ENCODE data around the gene P2RX1.
A peak's percentile ranks its signal among the peaks of the same experiment; 100 is the strongest.
"Not testable (repeated sequence)": the region's sequence is repeated elsewhere in the genome, so short reads cannot be mapped to it uniquely, and the experiment has no call there.

P2RX1 gene

DNA sequence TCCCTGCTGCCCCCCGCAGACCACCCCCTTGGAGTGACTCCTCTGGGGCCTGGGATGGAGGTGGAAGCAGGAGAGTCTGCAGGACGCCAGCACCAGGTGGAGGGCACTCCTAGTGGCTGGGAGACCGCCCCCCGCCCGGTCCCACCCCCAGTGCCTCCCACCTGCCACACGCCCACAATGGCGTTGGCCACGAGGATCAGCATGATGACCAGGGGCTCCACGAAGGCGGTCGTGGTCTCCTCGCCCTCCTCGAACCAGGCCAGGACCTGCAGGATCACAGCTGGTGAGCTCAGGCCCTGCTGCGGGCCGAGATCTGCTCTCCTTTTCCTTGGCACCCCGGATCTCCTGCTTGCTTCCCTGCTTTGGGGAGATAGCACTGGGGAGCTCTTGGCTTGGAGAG is 35.2 kb upstream of the P2RX1 start:
- DNase-seq (ENCODE audit: low read depth): no peak

DNA sequence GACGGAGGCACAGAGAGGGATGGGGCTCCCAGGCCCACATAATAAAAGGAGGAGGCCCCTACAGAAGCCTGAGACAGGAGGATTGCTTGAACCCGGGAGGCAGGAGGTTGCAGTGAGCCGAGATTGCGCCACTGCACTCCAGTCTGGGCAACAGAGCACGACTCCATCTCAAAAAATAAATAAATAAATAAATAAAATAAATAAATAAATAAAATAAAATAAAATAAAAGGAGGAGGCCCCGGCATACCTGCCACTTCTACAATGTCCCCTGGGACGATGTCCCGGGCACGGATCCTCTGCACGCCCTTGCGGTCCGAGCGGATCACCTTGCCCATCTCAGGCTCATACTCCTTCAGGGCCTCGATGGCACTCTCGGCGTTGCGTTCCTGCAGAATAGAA is 34.7 kb upstream of the P2RX1 start:
- no peak for DNase-seq (ENCODE audit: low read depth)

DNA sequence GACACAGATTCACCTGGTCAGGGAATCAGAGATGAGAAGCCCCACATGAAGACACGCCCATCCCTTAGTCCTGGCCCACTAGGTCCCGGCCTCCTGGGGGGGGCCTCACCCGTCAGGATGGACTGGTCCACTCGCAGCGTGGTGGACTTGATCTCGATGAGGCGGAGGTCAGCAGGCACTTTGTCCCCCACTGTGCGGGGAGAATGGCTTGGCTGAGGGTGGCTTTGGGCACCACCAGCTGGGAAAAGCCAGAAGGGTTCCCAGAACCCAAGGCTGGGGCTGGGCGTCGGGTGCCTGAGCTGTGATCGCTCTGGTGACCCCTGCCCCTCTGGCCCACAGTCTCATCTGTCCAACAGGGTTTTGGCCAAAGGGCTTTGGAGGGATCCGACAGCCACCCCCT is 34.3 kb upstream of the P2RX1 start:
- DNase-seq (ENCODE audit: low read depth): no peak

DNA sequence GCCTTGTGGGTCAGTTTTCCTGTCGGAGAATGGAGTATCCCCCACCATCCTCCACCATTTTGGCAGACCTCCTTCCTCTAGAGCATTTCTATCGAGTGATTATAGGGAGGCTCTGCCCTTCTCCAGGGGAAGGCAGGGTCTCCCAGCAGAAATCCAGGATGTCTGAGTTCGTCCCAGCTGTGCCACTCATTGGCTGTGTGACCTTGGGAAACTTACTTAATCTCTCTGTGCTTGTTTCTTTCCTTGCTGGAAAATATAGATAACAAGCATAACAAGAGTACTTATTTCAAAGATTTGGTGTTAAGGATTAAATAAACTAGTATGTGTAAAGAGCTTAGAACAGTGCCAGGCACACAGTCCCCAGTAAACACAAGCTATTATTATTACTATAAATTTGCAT is 33.2 kb upstream of the P2RX1 start:
- DNase-seq (ENCODE audit: low read depth): no peak

DNA sequence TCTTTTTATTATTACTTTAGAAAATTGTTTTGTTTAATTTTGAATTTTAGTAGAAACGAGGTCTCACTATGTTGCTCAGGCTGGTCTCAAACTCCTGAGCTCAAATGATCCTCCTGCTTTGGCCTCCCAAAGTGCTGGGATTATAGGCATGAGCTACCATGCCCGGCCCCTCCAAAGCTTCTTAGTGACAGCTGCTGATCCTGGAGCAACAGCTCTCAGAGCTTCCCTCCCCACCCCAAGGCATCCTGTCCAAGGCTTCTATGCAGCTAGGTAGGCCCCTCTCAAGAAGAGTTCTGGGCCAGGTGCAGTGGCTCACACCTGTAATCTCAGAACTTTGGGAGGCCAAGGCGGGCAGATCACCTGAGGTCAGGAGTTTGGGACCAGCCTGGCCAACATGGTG is 32.3 kb upstream of the P2RX1 start:
- DNase-seq (ENCODE audit: low read depth): not testable (repeated sequence)

DNA sequence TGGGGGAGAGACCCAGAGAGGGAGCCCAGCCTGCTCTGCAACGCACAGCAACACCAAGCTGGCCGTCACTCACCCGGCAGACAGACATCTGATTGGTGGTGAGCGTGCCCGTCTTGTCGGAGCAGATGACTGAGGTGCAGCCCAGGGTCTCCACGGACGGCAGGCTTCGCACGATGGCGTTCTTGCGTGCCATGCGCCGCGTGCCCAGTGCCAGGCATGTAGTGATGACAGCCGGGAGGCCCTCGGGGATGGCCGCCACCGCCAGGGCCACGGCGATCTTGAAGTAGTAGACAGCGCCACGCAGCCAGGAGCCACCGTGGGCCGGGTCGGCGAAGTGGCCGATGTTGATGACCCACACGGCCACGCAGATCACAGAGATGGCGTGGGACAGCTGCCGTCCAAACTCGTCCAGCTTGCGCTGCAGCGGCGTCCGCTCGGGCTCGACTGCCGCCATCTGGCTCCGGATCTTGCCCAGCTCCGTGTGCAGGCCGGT is 31.1 kb upstream of the P2RX1 start:
- DNase-seq (ENCODE audit: low read depth): no peak

DNA sequence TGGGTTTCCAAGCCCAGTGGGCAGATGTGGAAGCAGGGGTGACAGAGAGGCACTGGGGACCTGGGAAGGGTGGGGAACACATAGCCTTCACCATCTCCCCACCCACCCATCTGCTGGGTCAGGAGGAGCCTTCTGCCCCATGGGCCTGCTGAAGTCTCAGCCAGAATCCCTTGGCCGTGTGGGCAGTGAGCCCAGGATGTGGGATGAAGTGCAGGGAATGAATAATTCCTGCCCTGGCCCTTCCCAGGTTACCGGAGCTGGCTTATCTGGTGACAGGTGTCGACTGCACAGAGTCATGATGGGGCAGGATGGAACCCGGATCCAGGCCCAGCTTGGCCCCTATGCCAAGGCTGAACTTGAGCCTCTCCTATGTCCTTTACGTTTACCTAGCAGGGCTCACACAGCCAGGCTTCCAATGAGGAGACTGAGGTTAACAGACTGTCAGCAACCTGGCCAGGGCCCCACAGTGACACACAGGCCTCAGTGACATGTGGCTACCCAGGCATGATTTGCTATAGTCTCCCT is 30.5 kb upstream of the P2RX1 start:
- DNase-seq (ENCODE audit: low read depth): no peak

DNA sequence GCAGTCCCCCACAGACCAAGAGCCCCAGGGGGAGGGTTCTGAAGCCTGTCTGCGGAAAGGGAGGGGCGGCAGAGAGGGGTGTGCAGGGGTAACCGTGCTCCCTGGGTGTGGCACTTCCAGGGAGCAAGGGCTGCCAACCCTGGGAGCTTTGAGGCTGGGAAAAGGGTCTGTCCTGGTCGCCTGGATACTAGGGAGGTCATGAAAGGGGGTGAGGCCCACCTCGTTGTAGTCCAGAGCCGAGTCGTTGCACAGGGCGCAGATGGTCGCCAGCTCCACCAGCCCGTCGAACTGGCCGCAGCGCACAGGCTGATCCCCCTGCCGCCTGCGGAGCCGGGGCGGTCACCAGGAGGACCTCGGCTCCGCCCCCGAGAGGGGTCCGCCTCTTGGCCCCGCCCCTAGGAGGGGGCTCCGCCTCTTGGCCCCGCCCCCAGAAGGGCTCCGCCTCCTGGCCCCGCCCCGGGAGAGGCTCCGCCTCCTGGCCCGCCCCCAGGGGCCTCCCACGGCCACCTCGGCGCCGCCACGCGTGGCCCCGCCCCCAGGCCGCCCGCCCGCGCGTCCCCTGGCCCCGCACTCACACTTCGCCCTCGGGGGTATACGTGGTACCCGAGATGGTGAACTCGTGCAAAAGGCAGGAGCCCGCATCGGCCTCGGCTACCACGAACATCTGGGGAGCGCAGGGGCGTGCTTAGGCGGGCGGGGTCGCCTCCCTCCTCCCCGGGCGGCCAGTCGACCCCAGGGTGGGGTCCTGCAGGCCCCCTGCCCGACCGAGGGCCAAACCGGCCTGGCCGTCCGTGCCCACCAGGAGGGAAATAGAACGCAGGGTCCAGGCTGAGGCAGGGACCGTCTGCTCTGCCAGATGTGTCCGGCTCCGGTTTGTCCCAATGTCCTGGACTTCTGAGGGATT is 28.5 kb upstream of the P2RX1 start:
- peak; percentile 52 for DNase-seq (ENCODE audit: low read depth)

DNA sequence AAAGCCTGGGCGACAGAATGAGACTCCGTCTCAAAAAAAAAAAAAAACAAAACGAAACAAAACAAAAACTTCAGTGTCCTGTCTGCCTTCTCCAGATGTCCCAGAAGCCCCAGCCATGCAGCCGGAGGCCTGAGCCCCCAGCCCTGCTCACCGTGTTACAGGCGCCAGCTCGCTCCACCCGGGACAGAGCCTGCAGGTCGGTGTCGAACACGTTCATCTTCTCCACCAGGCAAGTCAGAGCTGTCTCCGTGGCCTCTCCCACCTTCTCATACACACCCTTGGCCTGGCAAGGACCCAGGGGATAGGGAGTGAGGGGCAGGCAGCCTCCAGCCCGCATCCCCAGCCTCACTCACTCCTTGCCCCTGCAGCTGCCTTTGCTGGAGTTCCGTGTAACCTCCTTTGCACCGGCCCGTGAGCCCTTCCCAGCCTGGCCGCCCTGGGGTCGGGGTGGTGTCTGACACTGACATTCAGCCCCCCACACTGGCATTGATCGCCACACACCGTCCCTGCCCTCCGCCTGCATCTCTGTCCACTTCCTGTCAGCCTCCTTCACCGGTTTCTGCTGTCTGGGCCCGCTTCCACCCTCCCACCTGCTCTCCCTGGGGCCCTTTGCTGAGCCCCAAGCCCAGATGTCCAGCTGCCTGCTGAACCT is 27.1 kb upstream of the P2RX1 start:
- DNase-seq (ENCODE audit: low read depth): no peak

DNA sequence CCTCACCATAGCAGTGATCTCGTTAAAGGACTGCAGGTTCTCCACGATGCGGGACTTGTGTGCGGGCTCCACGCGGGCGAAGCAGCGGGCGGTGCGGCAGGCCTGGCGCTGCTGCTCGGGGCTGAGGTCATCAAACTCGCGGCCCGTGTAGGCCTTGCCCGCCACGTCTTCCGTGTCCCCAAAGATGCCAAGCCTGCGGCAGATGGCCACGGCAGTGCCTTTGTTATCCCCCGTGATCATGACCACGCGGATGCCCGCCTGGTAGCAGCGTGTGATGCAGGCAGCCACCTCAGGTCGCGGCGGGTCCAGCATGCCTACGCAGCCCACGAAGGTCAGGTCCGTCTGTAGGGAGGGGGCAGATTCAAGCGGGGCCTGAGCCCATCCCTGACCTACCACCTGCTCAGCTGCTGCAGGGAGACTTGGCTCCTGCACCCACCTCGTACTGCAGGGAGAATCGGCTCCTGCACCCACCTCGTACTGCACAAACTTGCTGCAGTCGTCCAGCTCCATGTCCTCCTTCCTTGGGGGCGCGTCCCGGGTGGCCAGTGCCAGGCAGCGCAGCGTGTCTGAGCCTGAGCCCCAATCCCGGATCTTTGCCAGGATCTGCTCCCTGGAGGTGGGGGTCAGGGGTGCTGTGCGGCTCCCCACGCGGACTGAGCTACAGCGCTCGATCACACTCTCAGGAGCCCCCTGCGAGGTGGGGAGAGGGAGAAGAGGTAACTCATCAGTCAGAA is 24.9 kb upstream of the P2RX1 start:
- DNase-seq (ENCODE audit: low read depth): no peak

DNA sequence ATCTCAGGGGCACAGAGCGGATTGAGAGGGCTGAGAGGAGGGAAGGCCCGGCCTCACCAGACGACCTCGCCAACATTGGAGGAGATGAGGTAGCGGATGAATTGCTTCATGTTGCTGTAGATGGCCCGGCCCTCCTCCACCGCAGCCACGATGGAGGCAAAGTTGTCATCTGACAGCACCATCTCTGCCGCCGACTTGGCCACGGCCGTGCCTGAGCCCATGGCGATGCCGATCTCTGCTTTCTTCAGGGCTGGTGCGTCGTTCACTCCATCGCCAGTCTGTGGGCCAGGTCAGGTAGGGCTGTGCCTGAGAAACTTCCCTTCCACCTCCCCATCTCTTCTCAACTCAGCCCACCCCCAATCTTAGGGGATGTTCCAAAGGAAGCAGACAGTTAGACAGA is 21.1 kb upstream of the P2RX1 start:
- DNase-seq (ENCODE audit: low read depth): no peak

DNA sequence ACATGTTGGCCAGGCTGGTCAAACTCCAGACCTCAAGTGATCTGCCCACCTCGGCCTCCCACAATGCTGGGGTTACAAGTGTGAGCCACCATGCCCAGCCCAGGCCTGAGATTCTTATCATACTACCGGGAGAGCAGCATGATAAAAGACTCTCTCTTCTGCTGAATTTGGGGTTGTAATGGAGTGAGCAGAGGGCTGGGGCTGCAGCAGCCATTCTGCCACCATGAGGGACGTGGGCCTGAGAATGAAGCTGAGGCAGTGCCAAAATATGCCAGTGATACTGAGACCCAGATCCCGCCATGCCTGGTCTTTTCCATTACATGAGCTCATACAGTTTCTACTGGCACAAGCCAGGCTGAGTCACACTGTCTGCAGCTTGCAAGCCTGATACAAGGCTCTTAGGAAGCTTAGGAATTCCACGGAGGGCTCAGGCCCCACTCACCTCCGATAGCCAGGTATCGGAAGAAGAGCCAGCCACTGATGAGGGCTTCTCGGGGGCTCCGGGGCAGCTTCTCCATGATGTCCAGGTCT is 19.6 kb upstream of the P2RX1 start:
- no peak for DNase-seq (ENCODE audit: low read depth)

DNA sequence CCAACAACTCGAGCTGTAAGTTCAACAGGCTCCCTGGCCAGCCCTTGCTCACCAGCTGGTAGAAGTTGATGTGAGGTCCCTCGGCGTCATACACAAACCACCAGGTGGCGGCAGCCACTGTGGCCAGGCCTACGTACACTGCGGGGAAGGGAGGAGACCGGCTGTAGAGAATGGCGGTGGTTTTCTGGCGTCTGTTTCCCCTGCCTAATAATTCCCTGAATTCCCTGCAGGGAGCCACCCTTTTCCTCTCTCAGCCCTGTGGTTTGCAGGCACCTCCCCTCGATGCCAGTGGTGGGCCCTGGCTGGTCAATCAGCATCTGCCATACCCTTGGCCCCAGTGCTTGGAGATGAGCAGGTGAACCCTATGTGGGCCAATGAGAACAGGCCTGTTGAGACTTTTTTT is 18.9 kb upstream of the P2RX1 start:
- DNase-seq (ENCODE audit: low read depth): no peak

DNA sequence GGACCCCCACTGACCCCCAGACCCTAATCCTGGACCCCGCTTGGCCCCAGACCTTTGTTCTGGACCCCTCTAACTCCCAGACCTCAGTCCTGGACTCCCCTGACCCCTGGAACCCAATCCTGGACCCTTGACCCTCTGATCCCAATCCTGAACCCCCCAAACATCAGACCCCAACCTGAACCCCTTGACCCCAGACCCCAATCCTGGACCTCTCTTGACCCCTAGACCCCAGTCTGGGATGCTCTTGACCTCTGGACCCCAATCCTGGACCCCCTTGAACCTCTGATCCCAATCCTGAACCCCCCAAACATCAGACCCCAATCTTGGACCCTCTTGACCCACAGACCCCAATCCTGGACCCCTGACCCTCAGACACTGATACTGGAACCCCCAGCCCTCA is 13.5 kb upstream of the P2RX1 start:
- DNase-seq (ENCODE audit: low read depth): no peak

DNA sequence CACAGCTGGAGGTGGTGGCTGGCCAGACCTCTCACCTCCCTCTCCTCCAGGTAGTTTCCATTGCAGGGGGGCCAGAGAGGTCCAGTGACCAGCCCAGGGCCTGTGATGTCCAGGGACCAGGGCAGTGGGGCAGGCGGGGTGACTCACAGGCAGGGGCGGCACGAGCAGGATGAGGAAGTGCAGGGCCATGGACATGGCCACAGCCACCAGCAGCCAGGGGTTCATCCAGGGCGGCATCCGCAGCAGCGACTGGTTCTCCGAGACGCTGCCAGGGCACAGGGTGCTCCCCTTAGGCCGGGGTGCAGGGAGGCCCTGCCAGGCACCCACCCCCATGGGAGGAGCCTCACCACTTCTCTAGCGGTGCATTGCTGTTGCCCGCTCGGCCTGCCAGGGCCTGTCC is 12.9 kb upstream of the P2RX1 start:
- DNase-seq (ENCODE audit: low read depth): no peak

DNA sequence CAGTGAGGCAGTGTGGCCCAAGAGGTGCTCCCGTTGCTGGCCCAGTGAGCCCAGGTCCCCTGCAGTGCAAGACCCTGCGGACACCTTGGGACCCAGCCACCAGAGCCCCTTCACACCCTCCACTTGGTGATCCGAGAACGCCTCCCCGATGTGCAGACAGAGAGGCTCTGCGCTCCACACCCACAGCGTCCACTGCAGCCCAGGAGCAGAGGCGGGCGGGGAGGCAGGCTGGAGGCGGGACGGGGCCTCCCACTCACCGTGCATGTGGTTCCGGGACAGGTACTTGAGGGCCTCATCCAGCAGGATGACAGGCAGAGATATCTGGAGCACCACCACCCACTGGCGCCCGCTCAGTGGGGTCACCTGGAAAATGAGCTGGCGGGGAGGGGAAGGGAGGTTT is 12.1 kb upstream of the P2RX1 start:
- no peak for DNase-seq (ENCODE audit: low read depth)

DNA sequence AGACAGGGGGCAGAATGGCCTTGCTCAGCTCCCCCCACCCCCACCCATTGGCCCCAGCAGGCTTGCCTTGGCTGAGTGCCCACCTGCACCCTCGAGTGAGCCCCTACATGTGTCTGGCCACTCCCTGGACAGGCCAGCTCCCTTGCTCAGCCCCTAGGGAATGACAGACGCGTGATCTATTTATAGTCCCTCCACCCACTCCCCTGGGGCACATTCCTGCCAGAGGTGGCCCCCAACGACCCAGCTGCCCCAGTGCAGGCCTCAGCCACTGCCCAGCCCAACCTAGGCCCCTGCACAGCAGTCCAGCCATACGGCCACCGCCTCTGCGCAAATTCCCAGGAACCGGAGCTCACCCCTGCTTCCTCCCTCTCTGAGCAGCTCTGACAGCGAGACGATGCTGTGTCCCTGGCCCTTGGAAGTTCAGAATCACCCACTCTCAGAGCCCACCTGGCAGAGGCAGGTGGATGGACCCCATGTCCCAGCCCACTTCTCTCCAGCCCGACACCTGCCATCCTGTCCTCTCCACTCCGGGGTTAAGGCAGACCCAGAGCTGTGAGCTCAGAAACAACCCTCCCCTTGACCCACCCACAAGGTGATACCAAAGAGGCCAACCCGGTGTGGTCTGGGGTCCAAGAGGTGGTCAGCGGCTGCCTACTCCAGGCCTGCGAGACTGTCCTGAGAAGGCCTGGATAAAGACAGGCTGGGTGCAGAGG is 11.5 kb upstream of the P2RX1 start:
- no peak for DNase-seq (ENCODE audit: low read depth)

DNA sequence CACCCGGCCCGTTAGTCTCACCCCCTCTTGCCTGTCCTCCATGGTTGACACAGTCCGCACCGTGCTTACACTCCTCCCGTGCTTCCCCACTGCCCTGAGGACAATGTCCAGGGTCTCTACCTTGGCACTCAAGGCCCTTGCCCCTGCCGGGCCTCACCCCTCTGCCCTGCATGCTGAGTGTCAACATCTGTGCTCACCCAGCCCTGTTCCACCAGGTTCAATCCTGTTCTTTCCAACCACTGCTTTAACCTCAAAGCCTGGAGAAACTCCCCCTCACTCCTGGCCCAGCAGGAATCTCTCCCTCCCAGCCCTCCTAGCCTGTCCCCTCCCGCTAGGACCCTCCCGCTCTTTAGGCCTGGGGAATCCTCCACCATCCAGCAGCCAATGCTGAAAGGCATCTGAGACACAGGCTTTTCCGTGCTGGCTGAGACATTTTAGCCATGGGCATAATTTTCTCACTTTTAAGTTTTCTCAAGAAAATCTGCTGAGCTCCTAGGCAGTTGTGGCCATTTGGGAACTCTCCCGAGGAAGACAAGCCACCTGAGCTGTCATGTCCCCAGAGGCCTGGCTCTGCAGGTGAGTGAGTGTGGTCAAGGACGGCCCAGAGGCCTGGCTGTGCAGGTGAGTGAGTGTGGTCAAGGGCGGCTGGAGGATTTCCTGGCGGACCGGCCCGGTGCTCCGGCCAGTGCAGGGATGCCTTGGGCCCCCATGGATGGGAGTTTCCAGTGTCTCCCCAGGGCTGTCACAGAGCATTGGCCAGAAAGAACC is 10.8 kb upstream of the P2RX1 start:
- DNase-seq (ENCODE audit: low read depth): no peak

DNA sequence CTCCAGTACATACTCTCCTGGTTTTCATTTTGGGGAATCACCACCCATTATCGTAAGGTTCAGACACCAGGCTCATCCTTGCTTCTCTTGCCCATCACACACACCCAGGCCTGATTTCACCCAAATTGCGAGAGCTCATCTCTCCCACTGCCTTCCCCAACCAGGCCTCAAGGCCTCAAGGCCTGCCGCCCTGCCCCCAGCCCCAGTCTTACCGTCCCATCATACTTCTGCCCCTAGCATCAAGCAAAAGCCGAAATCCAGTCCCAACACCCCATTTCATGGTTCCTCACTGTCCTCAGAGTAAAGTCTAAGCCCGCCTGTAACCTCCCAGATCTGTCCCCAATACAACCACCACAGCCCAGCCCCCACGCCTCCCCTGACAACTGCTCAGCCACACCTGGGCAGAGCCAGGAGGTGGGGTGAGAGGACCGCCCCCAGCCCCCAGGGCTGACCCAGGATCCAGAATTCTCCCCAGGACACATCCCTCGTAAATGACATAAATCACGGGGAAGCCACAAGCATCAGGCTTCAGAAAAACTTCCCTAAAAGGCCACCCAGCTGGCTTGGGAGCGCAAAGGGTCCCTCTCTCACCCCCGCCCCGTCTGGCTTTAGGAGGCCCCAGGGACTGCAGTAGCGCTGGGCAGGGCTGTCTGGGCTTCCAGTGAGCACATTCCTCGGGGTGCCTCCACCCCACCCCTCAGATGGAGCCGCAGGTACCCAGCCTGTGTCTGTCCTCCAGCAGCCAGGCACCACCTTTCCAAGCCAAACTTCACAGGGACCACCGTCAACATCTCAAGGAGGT is 9.6 kb upstream of the P2RX1 start:
- no peak for DNase-seq (ENCODE audit: low read depth)
